Measurements from ENCODE around the gene GRID1.

GRCh38 chr10:86222336-86222650 is 144.3 kb downstream of the GRID1 start:
- TF ChIP-seq CTCF (IDR thresholded peaks at IDR 0.05) (no peak), POLR2AphosphoS5 (IDR thresholded peaks at IDR 0.05) (no peak)
